Stimulated activated CD4-positive, alpha-beta T cell treated with anti-CD3 and anti-CD28 coated beads, Interleukin-1b, Interleukin-23, amount 100 ng/mL, for 1 hour (primary cell): ENCODE results near the gene PDE10A.
"Not testable (repeated sequence)": the region's sequence is repeated elsewhere in the genome, so short reads cannot be mapped to it uniquely, and the experiment has no call there.

Experiments
- DNase-seq, 2 donors: peaks; one replicate each; pipeline ENCODE4 v3.0.0-alpha.2; 2020; ENCODE audit warnings: low read depth in 2 of 2

Gene PDE10A

GRCh38 chr6:165552248-165552736 is 110.7 kb downstream of the PDE10A start:
- no peak for DNase-seq

GRCh38 chr6:165551828-165552227 is 111.2 kb downstream of the PDE10A start:
- DNase-seq = no peak

- DNase-seq = no peak
These were observed 114.6 kb downstream of the PDE10A start for GRCh38 chr6:165548450-165548849.

- DNase-seq = no peak
These were observed 117.2 kb downstream of the PDE10A start for GRCh38 chr6:165545806-165546205.

DNA sequence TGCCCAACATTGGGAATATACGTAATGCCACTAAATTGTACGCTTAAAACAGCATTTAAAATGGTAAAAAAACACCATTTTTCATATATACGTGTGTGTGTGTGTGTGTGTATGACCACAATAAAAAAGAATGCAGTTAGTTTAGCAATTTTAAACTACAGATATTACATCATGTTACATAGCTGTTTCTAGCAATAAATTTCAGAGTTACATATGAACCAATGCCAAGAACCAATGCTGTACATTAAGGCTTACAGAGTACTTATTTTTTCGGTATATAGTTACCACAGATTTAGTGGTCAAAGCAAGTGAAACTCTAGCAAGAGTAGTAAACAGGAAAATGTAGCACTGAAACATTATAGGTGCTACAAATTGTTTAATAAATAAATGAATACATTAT is 119.3 kb downstream of the PDE10A start:
- no peak for DNase-seq

- DNase-seq = no peak
These were observed 126.1 kb downstream of the PDE10A start for GRCh38 chr6:165536911-165537310.

GRCh38 chr6:165519316-165519715 is 143.7 kb downstream of the PDE10A start:
- no peak for DNase-seq

DNA sequence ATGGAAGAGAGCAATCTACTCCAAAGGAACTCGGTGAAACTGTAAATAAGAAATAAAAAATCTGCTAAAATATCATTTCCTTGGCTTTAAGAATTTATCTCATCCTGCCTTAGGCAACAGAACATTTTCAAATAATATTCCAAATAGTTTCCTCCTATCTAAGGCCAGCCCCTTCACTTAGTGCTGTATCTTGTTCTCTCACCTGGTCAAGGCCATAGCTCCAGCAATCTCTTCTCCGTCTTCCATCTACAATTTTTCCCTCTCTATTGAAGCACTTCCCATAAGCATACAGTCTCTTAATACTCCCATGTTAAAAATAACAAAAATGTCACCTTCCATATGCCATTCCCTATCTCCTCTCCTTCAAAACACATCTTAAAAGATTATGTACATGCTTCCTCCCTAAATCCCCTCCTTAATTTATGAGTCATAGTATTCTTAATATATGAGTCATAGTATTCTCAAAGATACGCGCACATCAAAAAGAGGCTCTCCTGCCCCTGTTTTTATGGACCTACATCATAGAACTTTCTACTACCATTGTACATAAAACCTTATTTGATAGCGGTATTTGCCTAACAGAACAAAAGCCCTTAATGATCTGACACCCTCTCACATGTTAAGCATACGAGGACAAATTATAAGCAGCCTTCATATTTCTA is 146.9 kb downstream of the PDE10A start:
- no peak for DNase-seq

DNA sequence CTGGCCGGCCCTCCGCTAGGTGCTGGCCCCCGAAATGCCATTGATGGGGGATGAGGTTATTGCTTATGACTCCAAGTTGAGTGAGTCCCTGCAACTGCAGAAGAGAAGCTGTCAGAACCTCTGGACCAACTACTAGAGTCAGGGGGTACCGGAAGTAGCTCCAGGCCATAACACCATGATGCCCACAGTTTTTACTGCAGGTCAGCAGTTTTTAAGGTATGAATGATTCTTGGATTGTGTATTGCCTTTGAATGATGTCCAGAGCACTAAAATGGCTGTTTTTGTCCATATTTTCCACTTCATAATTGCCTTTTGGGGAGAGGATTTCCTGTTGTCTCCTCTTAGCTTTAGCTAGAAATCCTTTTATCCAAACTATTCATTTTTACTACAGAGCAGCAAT is 148.4 kb downstream of the PDE10A start:
- DNase-seq = no peak

DNA sequence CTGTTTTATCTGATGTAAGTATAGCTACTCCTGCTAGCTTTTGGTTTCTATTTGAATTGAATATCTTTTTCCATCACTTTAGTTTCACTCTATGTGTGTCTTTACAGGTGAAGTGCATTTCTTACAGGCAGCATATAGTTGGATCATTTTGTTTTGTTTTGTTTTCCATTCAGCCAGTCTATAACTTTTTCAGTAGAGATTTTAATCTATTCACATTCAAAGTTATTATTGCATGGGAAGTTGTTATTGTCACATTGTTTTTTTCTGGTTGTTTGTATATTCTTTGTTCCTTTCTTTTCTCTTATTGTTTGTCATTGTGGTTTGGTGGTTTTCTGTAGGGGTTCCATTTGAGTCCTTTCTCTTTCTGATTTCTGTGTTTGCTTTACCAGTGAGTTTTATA is 151.2 kb downstream of the PDE10A start:
- DNase-seq = no peak

DNA sequence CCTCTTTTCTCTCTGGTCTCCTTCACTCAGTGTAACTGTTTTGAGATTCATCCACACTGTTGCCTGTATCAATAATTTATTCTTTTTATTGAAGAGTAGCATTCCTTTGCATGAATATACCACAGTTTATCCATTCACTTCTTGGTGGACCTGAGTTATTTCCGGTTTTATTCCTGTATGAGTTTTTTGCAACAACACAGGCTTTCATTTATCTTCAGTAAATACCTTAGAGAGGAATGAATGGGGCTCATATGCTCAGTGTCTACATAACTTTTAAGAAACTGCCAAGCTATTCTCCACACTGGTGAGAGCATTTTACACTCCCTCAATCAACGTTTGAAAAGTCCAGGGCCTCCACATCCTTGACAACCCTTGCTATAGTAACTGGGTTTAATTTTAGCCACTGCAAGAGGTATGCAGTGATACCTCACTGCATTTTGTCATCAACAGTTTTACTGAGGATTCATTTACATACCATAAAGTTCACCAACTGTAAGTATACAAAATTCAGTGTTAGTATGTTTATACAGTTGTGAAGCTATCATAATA is 154.6 kb downstream of the PDE10A start:
- no peak for DNase-seq

DNA sequence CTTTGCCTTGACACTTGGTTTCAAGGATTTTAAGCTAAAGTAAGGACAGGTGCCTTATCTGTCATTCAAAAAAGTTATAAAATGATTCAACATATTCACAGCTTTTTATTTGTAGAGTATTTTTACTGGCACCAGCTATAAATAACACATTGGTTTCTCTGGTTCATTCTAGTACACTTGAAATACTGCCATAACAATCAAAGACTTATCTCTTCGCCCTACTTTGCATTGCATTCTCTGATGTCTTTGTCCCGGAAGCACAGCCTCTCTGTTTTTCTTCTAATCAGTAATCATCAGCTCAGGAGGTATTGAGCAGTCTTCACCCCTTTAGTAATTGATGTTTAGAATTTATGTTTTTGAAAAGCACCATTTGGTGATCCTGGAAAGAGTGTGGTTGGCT is 156.4 kb downstream of the PDE10A start:
- DNase-seq = no peak

DNA sequence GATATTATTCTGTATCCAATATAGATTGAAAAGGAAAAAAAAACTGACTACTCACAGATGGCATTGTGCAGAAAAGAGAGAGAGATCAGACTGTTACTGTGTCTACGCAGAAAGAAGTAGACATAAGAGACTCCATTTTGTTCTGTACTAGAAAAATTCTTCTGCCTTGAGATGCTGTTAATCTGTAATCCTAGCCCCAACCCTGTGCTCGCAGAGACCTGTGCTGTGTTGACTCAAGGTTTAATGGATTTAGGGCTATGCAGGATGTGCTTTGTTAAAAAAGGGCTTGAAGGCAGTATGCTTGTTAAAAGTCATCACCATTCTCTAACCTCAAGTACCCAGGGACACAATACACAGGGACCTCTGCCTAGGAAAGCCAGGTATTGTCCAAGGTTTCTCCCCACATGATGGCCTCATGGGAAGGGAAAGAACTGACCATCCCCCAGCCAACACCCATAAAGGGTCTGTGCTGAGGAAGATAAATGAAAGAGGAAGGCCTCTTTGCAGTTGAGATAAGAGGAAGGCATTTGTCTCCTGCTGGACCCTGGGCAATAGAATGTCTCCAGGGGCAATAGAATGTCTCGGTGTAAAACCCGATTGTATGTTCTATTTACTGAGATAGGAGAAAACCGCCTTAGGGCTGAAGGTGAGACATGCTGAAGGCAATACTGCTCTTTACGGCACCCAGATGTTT is 162.7 kb downstream of the PDE10A start:
- not testable (repeated sequence) for DNase-seq

- DNase-seq = no peak
These were observed 165.6 kb downstream of the PDE10A start for GRCh38 chr6:165497472-165497871.

DNA sequence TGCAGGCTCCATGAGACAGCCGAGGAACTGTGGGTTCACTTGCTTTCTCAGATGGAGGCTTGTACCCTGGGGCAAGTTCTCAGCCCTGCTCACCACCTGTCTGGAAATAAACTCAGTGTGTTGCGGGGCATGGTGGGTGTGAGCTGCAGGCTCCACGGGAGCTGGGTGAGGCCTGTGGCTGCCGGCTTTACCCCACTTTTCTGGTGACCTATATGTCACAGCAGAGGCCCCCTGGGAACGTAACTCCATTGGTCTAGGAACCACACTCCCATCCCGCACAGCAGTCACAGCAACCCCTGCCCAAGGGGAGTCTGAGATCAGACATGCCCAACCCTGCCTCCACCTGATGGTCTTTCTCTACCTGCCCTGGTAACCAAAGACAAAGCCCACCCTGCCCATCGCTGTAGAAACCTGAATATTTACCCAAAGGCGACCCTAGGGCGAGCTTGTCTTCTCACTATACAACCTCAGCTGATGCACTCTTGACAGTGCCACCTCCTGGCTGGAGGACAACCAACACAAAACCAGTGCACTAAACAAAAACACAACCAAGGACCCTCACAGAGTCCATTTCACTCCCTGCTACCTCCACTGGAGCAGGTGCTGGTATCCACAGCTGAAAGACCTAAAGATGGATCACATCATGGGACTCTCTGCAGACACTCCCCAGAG is 174.3 kb downstream of the PDE10A start:
- no peak for DNase-seq

DNA sequence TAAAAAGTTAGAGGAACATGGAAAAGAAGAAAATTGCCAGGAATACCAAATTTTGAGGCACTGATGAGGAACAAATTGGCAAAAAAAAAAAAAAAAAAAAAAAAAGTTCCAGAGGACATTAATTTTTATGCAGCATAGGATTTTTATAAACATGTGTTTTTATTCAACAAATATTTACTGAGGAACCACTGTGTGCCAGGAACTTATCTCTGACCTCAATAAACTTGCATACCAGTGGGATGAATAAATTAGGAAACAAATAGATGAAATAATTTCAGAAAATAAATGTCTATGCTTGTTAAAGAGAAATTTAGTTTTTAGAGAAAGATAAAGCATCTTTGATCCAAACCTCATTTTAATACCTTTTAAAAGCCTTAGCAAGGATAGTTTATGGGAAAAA is 175.1 kb downstream of the PDE10A start:
- DNase-seq = no peak

DNA sequence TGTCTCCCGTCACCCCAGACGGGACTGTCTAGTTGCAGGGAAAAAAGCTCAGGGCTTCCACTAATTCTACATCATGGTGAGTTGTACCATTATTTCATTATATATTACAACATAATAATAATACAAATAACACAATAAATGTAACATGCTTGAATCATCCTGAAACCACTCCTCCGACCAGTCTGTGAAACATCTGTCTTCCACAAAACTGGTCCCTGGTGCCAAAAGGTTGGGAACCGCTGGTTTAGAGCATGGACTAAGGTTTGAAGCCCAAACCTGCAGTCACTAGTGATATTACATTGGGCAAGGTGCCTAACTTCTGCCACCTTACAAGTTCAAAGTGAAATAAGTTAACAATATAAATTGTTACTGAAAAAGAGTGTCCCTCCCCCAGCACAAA is 175.7 kb downstream of the PDE10A start:
- DNase-seq = no peak

GRCh38 chr6:165486183-165487137 is 176.6 kb downstream of the PDE10A start:
- no peak for DNase-seq

GRCh38 chr6:165484178-165484889 is 178.7 kb downstream of the PDE10A start:
- no peak for DNase-seq

DNA sequence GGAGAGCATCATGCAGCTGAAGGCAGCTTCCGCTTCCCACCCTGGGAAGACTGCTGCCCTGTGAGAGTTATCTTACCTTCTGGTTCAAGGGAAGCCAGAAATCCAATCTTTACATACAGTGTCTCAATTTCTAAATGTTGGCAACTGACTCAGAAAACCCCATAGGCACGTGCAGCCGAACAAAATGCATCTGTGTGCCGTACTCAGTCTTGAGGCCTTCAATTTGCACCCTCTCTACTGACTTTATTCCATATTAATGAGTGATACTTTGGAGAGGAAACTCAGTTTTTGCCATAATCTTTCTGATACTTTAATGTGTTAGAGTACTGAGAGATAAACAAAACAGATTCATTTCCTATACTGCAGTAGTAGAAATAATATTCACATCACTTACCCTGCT is 181.1 kb downstream of the PDE10A start:
- DNase-seq = no peak

- DNase-seq = no peak
These were observed 182.1 kb downstream of the PDE10A start for GRCh38 chr6:165480916-165481315.
